GM18907 (cell line): ENCODE data around the gene RGS11.

Source experiments
- ATAC-seq: cut with Tn5 transposase; IDR thresholded peaks from one replicate; pipeline ENCODE4 v1.9.1; 2021; ENCODE audit warnings: mild to moderate bottlenecking, moderate library complexity; ENCODE audit not compliant: unreplicated experiment

RGS11 gene

GRCh38 chr16:275786-276232, at the start of gene RGS11:
TSS of gene RGS11 (minus strand) at chr16:275944. CDS start at chr16:275911, 33 bp downstream.
- ATAC-seq = no peak

GRCh38 chr16:324451-325334, 48.9 kb upstream of the RGS11 start:
- no peak for ATAC-seq

DNA sequence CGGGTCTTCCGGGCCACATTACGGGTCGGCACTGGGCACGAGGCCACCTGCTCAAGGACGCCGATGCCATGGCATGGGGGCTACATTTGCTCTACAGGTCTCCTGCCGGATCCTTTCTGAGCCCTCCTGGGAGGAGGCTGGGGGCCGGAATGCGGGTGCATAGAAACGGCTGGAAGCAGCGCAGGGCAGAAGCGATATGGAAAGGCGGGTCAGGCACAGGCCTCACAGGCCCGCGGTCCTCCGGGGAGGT, 48.4 kb upstream of the RGS11 start:
- no peak for ATAC-seq

GRCh38 chr16:322476-323143, 46.9 kb upstream of the RGS11 start:
- no peak for ATAC-seq

DNA sequence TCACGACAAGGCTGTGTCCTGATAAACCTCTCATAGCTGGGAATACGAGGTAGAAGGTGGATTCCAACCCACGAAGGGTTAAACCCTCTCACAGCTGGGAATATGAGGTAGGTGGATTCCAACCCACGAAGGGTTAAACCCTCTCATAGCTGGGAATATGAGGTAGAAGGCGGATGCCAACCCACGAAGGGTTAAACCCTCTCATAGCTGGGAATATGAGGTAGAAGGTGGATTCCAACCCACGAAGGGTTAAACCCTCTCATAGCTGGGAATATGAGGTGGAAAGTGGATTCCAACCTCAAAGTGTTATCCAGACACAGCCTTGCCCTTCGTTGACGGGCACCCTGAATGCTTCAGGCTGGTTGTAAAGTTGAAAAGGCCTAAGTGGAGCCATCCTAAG, 45.8 kb upstream of the RGS11 start:
- ATAC-seq = no peak

- ATAC-seq = no peak
Observed at GRCh38 chr16:320206-320605, 44.5 kb upstream of the RGS11 start.

DNA sequence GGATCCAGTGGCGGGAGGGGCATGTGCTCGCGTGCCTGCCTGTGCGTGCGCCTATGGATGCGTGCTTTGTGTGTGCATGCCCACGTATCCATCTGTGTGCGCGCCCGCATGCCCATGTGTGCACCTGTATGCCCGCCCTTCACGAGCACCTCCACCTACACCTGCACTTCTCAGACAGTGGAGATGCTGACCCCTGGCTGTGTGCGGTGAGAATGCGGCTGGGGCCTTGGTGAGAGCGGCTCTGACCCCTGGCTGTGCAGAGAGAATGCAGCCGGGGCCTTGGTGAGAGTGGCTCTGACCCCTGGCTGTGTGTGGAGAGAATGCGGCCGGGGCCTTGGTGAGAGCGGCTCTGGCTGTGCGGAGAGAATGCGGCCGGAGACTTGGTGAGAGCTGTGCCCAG, 42.9 kb upstream of the RGS11 start:
- no peak for ATAC-seq

- no peak for ATAC-seq
Observed at GRCh38 chr16:317583-317982, 41.8 kb upstream of the RGS11 start.

- ATAC-seq = no peak
Observed at GRCh38 chr16:316741-317464, 41.2 kb upstream of the RGS11 start.

DNA sequence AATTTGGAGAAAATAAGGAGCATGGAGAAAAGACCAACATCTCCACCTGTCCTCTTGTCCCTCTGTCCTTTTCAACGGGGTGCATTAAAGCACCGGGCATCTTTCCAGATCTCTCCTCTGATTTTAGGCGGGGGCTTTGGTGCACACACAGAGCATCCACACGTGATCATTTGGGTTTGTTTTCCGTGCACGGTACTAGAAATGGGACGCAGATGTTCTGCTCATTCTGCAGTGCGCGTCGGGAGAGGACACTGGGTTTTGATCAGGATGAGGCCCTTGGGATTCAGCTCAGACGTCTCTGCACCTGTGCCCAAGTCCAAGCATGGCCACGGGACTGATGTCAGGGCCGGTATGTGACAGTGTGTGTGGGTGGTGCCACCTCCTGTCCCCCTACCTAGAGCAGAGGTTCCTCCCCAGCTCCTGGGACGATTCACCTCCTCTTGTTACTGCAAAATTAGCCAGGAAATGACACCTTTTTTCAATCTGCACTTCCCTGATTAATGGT, 39.1 kb upstream of the RGS11 start:
- ATAC-seq = no peak

- no peak for ATAC-seq
Observed at GRCh38 chr16:314351-314750, 38.6 kb upstream of the RGS11 start.

- ATAC-seq = no peak
Observed at GRCh38 chr16:311725-312124, 36.0 kb upstream of the RGS11 start.

DNA sequence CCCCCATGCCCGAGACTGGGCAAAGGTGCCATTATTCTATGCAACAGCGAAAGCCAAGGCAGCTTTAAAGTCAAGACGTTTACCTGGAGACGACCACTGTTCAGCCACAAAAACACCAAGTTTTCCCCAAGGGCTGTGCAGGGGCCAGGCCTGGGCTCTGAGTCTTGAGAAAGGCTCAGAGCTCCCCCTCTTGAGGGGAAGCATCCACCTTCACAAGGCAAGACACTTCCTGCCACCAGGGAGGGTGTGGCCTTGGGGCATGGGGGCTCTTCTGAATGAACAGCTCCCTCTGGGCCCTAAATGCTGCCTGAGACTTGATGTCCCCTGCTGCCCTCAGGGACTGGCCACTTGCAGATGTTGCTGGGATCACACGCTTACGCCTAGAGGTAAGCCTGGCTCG, 33.7 kb upstream of the RGS11 start:
- ATAC-seq = no peak

- ATAC-seq = no peak
Observed at GRCh38 chr16:307691-308312, 32.1 kb upstream of the RGS11 start.

- no peak for ATAC-seq
Observed at GRCh38 chr16:306911-307370, 31.2 kb upstream of the RGS11 start.

DNA sequence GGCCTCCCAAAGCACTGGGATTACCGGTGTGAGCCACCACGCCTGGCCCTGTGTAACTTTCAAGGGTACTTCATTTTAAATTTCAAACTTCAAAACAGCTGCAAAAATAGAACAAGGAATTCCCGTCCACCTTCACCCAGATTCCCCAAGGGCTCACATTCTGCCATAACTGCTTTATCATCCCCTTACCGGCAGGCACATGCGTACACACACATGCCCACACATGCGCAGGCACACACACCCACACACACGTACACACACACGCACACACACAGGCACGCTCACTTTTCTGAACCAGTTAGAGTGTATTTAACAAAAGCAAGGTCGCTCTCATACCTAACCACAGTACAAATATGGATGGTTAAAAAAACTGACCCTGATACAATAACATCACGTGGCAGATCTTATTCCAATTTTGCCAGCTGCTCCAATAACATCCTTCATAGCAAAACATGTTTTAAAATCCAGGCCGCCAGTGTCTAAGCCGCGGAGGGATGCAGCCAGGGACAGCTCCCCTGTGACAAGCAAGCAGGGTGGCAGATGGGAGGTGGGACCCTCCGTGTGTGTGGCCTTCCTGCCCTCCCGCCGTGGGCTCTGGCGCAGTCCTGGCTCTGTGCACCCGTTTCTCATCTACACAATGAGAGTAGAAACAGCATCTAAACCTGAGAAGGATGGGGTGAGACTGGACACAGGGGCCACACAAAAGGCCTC, 30.3 kb upstream of the RGS11 start:
- no peak for ATAC-seq

DNA sequence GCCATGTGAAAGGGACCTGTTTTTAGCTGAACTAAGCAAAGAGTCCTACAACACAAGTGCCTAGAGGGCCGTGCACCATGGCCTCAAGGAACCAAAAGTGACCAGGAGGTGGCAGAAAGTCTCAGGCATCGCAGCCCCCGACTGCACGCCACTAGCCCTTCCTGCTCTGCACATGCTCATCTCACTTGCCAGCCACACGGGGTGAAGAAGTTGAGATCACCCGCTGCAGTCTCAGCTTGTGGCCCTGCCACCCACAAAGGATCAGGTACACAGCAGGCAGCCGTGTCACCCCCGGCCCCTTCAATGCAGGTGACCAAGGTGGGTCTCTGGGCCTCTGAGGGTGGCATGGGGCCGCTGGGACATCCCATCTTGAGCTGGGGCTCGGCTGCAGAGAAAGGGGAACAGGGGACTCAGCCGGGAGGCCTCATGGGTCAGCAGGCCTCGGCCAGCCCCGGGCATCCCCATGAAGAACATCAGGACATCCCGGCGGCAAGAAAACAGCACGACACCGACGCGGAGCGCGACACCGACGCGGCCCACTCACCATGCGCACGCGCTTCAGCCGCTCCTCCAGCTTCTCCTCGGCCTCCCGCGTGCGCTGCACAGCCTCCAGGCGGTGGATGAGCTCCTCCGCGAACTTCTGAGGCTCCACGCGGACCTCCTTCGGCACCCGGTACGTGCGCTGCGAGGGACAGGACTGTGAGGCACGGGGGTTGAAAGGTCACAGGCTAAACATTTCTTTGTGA, 28.2 kb upstream of the RGS11 start:
- ATAC-seq = no peak

DNA sequence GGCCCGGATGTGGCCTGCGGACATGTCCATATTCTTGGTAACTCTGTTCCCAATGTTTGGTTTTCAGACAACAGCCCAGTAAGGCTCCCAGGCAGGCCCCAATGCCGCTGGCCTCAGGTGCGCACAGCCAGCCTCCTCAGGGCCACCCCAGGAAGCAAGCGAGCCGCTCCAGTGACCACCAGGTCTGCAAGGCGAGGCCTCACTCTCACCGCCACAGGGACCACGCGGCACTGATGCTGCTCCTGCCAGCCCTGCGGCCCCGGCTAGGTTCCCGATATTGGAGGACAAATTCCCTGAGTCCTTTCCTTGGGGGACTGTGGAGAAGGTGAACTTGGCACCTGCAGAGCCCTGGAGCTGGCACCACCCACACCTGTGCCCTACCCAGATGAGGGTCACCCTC, 26.2 kb upstream of the RGS11 start:
- ATAC-seq = no peak

DNA sequence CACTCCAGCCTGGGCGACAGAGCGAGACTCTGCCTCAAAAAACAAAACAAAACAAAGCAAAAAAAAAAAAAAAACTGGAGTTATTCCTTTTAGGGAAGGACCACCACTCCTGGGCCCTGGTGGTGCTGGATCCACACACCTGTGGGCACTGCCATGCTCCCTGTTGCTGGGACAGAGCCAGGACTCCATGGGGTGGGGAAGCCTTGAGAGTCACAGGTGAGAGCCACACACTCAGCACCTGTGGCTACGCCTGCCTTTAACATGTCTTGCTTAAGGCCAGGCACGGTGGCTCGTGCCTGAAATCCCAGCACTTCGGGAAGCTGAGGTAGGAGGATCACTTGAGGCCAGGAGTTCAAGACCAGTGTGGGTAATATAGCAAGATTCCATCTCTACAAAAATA, 25.5 kb upstream of the RGS11 start:
- ATAC-seq = no peak

GRCh38 chr16:297832-298231, 22.1 kb upstream of the RGS11 start:
- ATAC-seq = no peak
